Measurements from ENCODE around the gene LRIG3. TPM values are rescaled to one million over a fixed set of nuclear protein-coding genes. Genes with fewer than 3 reads are reported as not detected.

The LRIG3 gene
- total and polyA plus RNA-seq, 12 donors: 1.8 to 8.5 (median 6.4) TPM

DNA sequence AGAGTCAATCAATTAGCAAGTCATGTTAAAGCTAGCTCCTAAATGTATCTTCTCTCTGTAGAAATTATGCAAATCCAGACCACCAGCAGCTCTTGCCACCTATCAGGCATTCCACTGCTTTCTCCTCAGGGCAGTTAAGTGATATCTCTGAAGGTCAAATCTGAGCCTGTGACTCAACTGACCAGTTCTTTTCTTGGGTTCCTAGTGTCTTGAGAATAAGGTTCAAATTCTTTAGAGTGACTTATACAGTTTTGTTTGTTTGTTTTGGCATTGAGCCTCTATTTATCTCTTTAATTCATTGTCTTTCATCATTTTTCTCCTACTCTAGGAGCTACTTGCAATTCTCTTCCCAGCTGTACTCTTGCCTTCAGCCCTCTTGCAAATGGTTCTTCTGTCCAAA, 2.5 kb upstream of the LRIG3 start:
- TF ChIP-seq, protein P1, sequence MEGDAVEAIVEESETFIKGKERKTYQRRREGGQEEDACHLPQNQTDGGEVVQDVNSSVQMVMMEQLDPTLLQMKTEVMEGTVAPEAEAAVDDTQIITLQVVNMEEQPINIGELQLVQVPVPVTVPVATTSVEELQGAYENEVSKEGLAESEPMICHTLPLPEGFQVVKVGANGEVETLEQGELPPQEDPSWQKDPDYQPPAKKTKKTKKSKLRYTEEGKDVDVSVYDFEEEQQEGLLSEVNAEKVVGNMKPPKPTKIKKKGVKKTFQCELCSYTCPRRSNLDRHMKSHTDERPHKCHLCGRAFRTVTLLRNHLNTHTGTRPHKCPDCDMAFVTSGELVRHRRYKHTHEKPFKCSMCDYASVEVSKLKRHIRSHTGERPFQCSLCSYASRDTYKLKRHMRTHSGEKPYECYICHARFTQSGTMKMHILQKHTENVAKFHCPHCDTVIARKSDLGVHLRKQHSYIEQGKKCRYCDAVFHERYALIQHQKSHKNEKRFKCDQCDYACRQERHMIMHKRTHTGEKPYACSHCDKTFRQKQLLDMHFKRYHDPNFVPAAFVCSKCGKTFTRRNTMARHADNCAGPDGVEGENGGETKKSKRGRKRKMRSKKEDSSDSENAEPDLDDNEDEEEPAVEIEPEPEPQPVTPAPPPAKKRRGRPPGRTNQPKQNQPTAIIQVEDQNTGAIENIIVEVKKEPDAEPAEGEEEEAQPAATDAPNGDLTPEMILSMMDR (IDR thresholded peaks at IDR 0.05): no peak
- intact Hi-C loops (cut with DNase I): no loop called here
- Histone ChIP-seq H3K4me1 (peaks cover 0 to 25% (median 12%) of the 10 kb centered on the region in 9 donors), H3K36me3 (no peaks in the 10 kb centered on the region), H3K27me3 (peaks cover 0 to 15% (median 0%) of the 10 kb centered on the region in 7 donors), H3K9me3 (no peaks in the 10 kb centered on the region), H3K4me3 (no peak overlapping the region), H3K27ac (no peak overlapping the region)
- no peak for DNase-seq
- no peak for ATAC-seq

DNA sequence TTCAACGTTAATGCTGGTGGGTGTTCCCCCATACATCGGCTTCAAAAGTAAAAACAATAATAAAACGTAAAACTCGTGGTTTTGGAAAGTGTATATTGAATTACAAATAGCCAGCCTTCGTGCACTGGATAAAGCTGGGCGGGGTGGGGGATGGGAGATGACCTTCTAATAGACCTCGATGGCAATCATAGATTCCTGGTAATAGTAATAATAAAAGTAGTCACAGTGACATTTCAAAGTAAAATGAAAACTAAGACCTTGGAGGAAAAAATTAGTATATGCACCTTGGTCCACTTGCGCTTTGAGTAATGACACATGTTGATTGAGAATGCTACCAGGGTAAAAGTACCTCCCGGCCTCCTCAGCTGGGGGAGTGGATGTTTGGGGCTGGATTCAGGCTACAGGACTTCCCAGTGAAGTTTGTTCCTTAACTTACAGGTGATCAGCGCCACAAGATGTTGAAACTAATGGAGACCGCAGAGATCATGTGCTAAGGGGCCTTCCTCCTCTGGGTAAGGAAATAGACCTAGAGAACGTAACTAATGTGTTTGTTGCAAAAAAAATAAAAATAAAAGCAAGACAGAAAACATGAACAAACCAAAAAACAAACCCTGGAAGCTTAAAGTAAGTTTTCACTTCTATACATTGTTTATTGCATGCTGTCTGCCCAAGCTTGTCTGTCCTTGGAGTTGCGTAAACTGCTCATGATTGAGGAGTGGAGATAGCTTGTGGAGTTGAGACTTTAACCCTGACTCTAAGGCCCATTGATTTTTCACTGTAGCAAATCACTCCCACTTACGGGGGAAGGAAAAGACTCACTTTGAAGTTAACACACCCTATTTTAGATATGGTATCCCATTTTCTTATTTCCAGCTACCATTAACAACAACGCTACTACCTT, 907 bp upstream of the LRIG3 start:
- intact Hi-C loops (cut with DNase I): no loop called here
- ATAC-seq: no peak
- Histone ChIP-seq H3K4me3 (peak overlapping the region in 9 of 10 donors; percentile 73 to 95 (median 90)), H3K27me3 (peaks cover 0 to 15% (median 0%) of the 10 kb centered on the region in 7 donors), H3K4me1 (peaks cover 5 to 41% (median 22%) of the 10 kb centered on the region in 9 donors), H3K9me3 (no peaks in the 10 kb centered on the region), H3K27ac (peak overlapping the region; percentile 63 to 97 (median 93)), H3K36me3 (no peaks in the 10 kb centered on the region)
- TF ChIP-seq, protein P1 (IDR thresholded peaks at IDR 0.05): no peak
- no peak for DNase-seq
- 62 to 66% methylated on average over 15 of the region's 15 CpGs for WGBS, 2 donors

DNA sequence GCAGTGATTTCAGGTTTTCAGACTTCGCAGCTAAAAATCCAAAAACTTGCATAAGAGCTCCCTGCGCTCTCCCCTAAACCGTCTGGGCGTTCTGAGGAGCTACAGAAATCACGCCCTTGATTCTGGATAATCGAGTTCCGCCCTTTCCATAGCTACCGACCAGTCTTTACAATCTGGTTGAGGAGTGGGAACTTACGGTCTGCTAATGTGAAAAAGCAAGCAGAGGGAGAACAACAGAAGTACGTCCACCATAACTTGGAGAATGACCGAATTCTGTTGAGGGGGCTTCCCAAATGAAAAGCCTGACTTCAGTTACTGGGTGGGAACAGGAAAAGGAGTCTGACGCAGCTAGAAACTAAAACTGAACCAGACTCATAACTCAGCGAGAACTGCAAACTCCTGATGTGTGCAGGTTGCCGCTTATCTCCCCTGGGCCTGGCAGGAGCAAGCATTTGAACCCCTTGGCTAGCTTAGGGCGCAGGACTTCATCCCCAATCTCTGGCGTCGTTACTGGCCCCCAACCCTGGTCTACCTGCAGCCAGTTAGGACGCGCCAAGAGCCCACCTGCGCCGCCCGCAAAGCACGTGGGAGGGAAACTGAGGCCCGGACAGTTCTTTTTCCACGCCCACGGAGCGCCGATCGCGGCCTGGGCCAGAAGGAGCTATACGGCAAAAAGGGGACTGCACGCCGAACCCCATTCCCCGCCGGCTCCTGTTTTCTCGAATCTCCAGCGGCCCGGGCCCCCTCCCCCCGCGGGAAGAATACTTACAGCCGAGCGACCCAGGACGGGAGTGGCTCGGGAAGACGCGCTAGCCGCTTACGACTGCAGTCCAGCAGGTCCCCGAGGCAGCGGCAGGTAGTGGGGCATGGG, 838 bp downstream of the LRIG3 start:
- DNase-seq: peak in 1 of 2 donors; percentile 26
- 0 to 1% methylated on average over 50 of the region's 50 CpGs for WGBS, 2 donors
- TF ChIP-seq, protein P1 (IDR thresholded peaks at IDR 0.05): no peak
- Histone ChIP-seq H3K9me3 (no peaks in the 10 kb centered on the region), H3K36me3 (no peaks in the 10 kb centered on the region), H3K27ac (peak overlapping the region; percentile 86 to 97 (median 93)), H3K4me3 (peak overlapping the region; percentile 73 to 95 (median 90)), H3K27me3 (peaks cover 0 to 15% (median 0%) of the 10 kb centered on the region in 7 donors), H3K4me1 (peaks cover 8 to 46% (median 35%) of the 10 kb centered on the region in 9 donors)
- ATAC-seq: peak; percentile 23 to 61 (median 40)
- intact Hi-C loops (cut with DNase I): loop anchor here in 2 of 10 donors (5.0 to 10.0 kb wide), 2 partner anchors 42 to 575 kb away; no protein-coding TSS in a partner anchor

DNA sequence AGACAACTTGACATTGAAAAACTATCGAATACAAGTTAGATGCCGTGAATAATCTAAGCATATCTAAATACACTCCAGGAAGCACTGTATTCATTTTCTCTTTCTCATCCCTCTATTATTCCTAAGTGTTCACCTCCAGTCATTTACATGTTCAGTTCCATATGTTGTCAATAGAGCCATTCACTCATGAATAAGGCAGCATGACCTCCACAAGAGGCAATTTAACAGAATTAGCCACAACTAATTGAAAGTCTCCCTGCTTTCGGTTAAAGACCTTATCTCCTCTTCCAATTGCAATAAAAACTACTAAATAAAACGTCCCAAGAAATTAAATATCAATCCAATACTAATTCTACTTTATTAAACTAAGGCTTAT, 1.8 kb downstream of the LRIG3 start:
- 24 to 26% methylated on average over 4 of the region's 4 CpGs for WGBS, 2 donors
- Histone ChIP-seq H3K4me1 (peaks cover 8 to 50% (median 39%) of the 10 kb centered on the region in 9 donors), H3K9me3 (no peaks in the 10 kb centered on the region), H3K4me3 (peak overlapping the region in 9 of 10 donors; percentile 73 to 95 (median 90)), H3K27ac (peak overlapping the region in 8 of 10 donors; percentile 87 to 97 (median 94)), H3K27me3 (peaks cover 0 to 15% (median 0%) of the 10 kb centered on the region in 7 donors), H3K36me3 (peaks cover 0 to 7% (median 0%) of the 10 kb centered on the region in 9 donors)
- DNase-seq: no peak
- no peak for ATAC-seq
- TF ChIP-seq, protein P1 (IDR thresholded peaks at IDR 0.05): no peak
- intact Hi-C loops (cut with DNase I): loop anchor here in 2 of 10 donors (5.0 to 10.0 kb wide), 2 partner anchors 41 to 574 kb away; no protein-coding TSS in a partner anchor

All from heart right ventricle (tissue), 16 donors.